ENCODE measurements around the gene LIPE.
A peak's percentile ranks its signal among the peaks of the same experiment; 100 is the strongest.

The LIPE gene

DNA sequence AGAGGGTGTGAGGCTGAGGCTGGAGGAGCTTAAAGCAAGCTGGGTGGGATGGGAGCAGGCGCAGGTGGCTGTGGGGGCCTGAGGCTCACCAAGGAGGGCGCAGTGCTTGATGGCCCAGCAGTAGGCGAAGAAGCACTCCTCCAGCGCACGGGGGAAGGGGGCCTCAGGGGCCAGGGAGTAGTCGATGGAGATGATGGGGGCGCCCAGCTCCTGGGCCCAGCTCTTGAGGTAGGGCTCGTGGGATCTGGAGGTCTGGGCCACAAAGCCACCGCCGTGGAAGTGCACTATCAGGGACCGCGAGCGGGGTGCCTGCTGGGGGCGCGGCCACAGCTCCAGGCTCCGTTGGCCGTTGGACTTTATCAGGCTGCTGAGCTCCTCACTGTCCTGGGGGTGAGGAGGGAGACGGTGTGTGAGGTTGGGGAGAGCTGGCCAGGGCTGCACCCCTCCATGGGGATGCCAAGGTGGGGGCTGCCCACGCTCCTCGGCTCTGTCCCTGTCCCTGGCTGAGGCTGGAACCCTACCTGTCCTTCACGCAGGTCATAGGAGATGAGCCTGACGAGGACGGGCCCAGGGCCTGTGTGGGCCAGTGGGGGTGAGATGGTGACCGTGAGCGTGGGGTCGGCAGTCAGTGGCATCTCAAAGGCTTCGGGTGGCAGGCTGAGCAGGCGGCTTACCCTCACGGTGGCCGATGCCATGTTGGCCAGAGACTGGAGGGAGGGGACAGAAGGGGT, 19.9 kb downstream of the LIPE start:
- DNase-seq (ENCODE audit: low read depth in 2 of 2) = no peak
- no peak overlapping the region for H3K4me3 ChIP-seq (replicated peaks in 1 of 2; ENCODE audit: low read depth in 2 of 2, low read length in 2 of 2)
- TF ChIP-seq, protein P1, sequence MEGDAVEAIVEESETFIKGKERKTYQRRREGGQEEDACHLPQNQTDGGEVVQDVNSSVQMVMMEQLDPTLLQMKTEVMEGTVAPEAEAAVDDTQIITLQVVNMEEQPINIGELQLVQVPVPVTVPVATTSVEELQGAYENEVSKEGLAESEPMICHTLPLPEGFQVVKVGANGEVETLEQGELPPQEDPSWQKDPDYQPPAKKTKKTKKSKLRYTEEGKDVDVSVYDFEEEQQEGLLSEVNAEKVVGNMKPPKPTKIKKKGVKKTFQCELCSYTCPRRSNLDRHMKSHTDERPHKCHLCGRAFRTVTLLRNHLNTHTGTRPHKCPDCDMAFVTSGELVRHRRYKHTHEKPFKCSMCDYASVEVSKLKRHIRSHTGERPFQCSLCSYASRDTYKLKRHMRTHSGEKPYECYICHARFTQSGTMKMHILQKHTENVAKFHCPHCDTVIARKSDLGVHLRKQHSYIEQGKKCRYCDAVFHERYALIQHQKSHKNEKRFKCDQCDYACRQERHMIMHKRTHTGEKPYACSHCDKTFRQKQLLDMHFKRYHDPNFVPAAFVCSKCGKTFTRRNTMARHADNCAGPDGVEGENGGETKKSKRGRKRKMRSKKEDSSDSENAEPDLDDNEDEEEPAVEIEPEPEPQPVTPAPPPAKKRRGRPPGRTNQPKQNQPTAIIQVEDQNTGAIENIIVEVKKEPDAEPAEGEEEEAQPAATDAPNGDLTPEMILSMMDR (IDR thresholded peaks at IDR 0.05; ENCODE audit: low read depth, low read length) = no peak

DNA sequence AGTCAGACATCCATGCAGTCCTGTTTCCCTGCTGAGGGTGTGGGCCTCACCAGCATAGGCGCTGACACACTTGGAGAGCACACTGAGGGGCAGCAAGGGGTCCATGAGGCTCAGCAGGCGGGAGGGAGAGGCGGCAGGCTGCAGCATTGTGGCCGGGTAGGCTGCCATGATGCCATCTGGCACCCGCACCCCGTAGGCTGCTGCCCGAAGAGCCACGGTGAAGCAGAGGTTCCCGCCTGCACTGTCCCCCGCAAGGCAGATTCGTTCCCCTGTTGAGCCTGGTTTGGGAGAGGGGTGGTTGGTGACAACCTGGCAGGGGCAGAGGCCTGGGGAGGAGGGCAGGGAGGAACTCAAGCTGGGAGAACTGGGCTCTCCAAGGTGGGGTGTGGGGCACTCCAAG, 21.1 kb downstream of the LIPE start:
- TF ChIP-seq, protein P1 (IDR thresholded peaks at IDR 0.05; ENCODE audit: low read depth, low read length) = no peak
- H3K4me3 ChIP-seq (replicated peaks in 1 of 2; ENCODE audit: low read depth in 2 of 2, low read length in 2 of 2) = no peak overlapping the region
- no peak for DNase-seq (ENCODE audit: low read depth in 2 of 2)

DNA sequence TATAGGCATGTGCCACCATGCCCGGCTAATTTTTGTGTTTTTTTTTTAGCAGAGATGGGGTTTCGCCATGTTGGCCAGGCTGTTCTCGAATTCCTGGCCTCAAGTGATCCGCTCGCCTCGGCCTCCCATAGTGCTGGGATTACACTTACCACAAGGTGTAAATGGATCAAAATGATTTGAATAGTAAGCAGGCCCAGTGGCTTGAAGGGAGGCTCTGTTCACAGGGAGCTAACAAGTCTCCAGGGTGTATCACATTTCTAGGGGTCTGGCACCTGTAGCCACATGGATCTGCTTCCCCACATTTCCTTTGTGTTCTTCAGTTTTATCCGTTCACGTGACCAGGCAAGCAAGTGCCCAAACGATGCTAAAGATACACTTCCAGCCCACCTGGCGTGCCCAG, 23.6 kb downstream of the LIPE start:
- no peak for DNase-seq (ENCODE audit: low read depth in 2 of 2)
- TF ChIP-seq, protein P1 (IDR thresholded peaks at IDR 0.05; ENCODE audit: low read depth, low read length) = no peak
- H3K4me3 ChIP-seq (replicated peaks in 1 of 2; ENCODE audit: low read depth in 2 of 2, low read length in 2 of 2) = no peak overlapping the region

DNA sequence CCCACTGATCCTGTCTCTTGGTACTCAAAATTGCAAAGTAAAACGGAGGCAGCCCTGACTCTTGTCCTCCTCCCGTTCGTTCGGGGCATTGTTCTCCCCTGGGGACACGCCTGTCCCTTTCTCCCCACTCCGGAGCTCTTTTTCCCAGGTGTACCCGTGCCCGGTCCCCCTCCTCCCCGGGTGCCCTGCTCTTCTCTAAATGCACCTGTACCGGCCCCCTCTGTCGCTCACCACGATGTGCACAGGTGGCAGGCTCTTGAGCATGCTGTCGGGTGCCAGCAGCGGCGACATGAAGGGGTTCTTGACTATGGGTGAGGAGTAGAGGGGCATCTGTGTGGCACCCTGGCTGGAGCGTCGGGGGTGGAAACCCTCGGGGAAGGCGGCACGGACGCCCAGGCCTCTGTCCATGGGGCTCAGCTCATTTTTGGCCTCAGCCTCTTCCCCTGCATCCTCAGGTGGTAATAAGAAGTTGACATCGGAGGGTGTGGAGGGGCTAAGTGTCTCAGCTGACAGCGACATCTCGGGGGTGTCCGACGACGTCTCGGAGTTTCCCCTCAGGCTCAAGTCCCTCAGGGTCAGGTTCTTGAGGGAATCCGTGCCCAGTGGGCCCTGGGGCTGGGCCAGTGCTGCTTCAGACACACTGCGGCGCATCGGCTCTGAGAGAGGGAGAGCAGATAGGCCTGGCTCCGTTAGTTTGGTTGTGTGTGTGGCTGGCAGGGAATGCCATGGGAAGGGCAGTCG, 24.6 kb downstream of the LIPE start:
- peak overlapping the region in 1 of 2 donors; percentile 56 for H3K4me3 ChIP-seq (replicated peaks in 1 of 2; ENCODE audit: low read depth in 2 of 2, low read length in 2 of 2)
- TF ChIP-seq, protein P1 (IDR thresholded peaks at IDR 0.05; ENCODE audit: low read depth, low read length) = no peak

DNA sequence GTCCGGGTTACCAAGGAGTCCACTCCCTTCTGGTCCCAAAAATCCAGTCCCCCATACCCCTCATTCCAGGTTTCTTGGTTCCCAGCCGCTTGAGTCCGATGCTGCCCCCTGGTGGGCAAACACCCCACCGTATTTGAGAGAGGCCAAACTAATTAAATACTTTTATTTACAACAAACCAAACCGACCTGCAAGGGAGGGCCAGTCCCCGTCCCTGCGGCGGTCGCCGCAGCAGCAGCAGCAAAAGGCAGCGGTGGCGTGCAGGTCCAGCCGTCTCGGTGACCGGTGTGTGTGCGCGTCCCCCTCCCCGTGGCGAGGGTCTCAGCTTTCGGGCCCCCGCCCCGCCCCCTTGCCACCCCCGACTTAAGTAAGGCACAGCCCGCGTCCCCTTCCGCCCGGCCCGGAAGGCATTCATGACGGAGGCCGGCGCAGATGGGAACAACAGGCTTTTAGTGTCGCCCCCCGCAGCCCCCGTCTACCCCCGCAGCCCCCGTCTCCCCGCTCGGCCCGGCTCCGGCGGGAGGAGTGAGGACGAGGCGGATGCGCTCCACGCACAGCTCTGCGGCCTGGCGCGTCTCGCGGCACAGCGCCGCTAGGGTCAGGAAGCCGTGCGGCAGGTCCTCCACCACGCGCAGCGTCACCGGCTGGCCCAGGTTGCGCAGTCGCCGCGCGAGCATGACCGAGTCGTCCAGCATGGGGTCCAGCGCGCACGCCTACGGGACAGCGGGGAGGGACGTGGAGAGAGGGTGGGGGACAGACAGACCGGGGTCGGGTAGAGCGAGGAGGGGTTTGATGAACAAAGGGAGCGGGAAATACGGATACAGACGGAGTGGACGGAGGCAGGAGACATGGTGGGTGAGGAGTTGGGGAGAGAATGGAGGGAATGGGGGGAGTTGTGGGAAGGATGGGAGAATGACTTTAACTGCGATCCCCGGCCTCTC, 25.6 kb downstream of the LIPE start:
- peak; percentile 81 to 84 for DNase-seq (ENCODE audit: low read depth in 2 of 2)
- H3K4me3 ChIP-seq (replicated peaks in 1 of 2; ENCODE audit: low read depth in 2 of 2, low read length in 2 of 2) = peak overlapping the region; percentile 55 to 56
- TF ChIP-seq, protein P1 (IDR thresholded peaks at IDR 0.05; ENCODE audit: low read depth, low read length) = peak; percentile 81

More for the DNA sequence above, 24.6 kb downstream of the LIPE start:
- DNase-seq (ENCODE audit: low read depth in 2 of 2) = no peak

DNA sequence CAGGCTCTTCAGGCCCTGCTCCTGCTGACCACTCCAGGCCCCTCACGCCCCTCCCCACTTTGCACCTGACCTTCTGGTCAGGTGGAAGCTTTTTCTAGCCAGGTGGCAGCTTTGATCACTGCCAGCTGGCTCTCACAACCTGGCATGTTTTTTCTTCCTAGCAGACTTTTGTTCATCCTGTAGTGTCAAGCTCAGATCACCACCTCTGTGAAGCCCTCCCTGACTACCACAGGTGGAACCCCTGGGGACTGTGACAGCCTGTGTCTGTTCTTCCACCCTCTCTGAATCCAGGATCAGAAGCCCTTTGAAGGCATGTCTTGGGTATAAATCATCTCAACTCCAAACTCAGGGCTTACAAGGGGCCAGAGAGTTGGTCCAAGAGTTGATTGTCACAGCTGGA, 26.8 kb downstream of the LIPE start:
- no peak for DNase-seq (ENCODE audit: low read depth in 2 of 2)
- no peak overlapping the region for H3K4me3 ChIP-seq (replicated peaks in 1 of 2; ENCODE audit: low read depth in 2 of 2, low read length in 2 of 2)
- TF ChIP-seq, protein P1 (IDR thresholded peaks at IDR 0.05; ENCODE audit: low read depth, low read length) = no peak
